ENCODE measurements around the gene SPOCK3.
"Not testable (repeated sequence)": the region's sequence is repeated elsewhere in the genome, so short reads cannot be mapped to it uniquely, and the experiment has no call there.

The SPOCK3 gene

DNA sequence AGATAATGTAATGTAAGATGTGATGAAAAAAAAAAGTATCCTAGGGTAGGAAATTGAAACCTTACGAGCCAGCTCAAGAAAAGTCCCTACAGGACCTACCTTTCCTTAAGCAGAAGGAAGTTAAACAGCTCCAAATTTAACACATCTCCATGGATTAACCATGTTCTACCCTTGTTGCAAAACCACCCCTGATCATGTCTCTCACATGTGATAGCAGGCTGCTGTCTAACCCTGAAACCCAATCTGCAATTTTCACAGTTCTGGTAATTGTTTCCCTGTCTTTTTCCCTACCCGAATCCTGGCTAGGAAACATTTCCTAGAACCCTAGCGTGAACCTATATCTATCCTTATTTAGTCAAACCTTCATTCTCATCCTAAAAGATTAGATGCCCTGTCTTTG is 198.9 kb downstream of the SPOCK3 start:
- DNase-seq (ENCODE audit: low spot score): no peak

DNA sequence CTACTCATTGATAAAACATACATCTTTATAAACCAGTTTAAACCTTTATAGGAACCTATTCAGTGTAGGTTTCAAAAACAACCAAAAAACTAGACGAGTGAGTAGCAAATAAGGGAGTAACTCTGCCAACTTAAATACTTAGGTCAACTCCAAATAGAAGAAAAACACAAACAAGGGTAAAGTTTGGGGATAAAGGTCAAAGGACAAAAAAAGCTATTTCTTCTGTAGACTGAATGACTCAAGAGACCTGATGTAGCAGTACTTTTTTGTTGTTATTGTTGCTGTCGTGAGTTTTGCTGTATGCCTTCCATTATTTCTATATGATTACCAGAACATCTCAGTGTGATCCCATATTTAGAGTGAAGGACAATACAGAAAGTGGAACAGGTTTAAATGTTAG is 199.3 kb downstream of the SPOCK3 start:
- no peak for DNase-seq (ENCODE audit: low spot score)

DNA sequence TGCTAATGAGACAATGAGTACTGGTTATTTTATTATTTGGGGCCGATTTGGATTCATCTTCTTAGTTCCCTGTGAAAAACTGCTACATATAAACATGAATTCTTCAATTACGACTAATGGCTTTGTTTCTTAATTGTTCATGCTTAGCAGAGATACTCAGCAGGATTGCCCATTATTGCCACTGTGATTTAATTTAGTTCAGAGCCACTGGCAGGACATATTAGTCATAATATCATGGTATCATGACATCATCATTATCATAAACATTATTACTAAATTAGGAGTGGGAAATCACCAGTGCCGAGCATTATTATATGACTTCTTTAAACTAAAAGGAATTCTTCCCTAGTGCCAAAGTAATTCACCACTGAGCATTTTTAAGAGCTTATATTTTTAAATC is 201.4 kb downstream of the SPOCK3 start:
- no peak for DNase-seq (ENCODE audit: low spot score)

DNA sequence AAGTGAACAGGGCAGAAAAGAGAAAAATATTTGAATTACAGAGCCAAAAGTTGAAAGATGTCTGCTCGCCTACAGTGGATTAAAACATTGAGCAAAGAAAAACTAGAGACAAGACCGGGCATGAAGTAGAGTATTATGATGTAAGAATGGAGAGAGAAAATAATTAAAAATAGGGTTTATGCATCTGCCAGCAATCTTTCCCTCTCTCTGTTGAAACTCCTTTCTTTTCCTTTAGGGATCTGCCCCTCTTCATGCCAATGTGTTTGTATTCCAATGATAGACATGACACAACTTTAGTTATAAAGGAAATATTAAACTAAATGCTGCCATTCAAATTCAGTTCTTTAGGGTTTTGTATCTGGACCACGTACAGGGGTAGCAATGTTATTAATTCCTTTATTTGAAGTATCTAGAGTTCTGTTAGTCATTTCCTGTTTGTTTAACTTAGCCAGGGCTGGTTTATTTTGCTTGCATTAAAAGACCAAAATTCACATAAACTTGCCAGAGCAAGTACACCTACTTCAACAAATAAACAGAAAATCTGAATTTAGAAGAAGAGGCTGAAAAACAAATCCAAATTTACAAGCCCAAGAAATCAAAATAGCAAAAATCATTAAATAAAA is 202.6 kb downstream of the SPOCK3 start:
- DNase-seq (ENCODE audit: low spot score): no peak

DNA sequence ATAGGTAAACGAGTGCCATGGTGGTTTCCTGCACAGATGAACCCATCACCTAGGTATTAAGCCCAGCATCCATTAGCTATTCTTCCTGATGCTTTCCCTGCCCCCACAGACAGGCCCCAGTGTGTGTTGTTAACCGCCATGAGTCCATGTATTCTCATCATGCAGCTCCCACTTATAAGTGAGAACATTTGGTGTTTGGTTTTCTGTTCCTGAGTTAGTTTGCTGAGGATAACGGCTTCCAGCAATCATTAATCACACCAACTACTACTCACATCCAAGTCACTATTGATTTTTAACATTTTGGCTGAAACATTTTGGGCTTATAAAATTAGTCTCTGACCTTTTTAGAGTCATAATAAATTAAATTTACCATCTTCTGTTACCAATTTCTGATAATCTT is 205.3 kb downstream of the SPOCK3 start:
- no peak for DNase-seq (ENCODE audit: low spot score)

DNA sequence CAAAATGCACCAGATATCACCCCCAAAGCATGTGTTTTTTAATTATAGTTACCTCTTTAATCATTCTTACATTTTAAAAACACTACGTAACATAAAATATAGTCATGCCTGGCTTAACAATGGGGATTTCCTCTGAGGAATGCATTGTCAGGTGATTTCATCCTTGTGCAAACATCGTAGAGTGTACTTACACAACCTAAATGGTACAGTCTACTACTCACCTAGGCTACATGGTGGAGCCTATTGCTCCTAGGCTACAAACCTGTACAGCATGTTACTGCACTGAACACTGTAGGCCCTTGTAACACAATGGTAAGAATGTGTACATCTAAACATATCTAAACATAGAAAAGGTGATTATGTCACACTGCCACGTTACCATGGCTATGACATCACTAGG is 208.6 kb downstream of the SPOCK3 start:
- DNase-seq (ENCODE audit: low spot score): no peak

DNA sequence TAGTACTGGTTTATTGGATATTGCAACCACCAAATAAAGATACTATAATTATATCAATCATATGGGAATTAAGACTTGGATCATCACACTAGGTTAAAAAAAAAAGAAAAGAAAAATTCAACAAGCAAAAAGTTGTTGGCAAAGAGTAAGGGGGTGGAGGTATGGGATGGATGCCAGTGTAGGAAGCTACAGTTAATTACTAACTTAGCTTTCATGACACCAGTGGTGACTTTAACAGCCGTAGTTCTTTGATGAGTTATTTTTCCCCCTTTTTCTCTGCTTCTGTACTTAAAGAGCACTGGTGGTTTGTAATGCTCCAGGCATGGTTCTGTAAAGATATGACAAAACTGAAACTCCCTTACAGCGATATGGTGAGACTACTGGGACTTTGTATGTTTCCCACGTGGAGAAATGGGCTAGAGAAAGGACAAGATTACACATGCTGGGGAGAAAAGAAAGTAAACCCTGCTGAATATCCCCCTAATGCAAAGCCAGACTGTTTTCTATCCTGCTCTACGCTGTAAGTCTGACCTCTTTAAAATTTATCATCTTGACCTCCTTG is 210.8 kb downstream of the SPOCK3 start:
- DNase-seq (ENCODE audit: low spot score): no peak

DNA sequence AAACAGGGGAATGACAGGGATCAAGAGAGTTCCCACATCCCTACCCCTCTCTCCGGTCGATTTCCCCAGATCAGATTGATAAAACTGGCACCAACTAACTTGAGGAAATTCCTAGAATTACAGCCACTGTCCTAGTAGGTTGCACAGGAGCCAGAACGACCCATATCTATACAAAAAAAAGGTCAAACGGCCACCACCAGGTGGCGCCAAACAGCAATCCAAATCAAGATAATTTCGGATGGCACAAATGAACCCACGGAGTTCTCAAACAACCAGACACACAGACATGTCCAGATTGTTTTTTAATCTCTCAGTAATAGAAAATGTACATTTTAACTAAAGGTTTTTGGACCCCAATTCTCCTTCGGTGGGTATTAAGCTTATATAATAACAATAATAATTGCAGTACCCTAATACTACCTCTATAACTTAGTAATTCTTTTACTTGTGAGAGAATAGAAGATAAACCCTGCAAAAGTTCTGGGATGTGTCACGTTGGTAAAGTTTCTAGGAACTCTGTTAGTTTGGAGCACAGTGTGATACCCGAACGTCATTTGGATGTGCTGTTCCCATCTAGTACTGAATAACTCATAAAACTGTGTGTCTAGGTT is 212.6 kb downstream of the SPOCK3 start:
- DNase-seq (ENCODE audit: low spot score): peak; percentile 51

DNA sequence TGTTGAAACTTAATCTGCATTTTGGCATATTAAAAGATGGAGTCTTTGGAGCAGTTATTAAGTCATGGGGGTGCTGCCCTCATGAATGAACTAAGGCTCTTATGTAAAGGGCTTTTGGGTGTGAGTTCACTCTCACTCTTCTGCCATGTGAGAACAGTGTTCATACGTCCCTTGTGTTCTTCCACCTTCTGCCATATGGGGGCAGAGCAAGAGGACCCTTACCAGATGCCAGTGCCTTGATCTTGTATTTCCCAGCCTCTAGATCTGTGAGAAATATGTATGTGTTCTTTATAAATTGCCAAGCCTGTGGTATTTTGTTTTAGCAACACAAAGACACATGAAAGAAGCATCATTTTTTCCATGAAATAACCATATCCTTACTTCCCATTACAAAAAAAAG is 213.9 kb downstream of the SPOCK3 start:
- peak; percentile 28 for DNase-seq (ENCODE audit: low spot score)

DNA sequence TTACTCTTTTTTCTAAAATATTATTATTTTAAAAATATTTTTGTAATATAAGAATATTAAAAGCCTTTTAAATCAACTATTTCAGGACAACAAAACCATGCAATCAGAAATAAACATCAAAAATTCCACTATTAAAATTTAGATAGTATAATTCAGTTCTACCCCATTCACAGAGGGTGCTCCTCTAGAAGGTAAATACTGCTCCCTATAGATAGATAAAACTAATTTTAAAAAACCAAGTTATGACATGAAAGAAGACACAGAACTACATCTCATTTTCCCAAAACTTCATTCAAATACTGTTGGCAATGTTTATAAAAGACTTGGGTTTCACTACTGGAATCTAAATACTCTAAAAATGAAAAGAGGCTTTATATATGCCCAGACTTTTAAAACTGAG is 219.3 kb downstream of the SPOCK3 start:
- no peak for DNase-seq (ENCODE audit: low spot score)

DNA sequence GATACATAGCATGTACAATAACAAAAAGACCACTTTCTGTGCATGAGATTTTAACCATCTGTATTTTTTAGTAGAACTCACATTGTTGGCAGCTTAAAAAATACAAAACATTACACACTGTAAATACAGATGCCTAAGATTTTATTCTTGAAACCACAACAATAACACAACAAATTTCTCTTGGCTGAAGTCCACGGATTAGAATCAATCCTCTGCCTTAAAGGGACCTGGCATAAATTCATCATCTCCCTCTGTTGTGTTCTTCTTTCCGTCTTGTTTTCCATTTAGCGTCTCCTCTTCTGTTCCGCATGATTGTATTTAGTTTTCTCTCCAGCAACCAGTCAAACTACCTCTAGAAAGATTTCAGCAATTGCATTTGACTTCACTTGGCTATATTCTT is 231.0 kb downstream of the SPOCK3 start:
- DNase-seq (ENCODE audit: low spot score): no peak

DNA sequence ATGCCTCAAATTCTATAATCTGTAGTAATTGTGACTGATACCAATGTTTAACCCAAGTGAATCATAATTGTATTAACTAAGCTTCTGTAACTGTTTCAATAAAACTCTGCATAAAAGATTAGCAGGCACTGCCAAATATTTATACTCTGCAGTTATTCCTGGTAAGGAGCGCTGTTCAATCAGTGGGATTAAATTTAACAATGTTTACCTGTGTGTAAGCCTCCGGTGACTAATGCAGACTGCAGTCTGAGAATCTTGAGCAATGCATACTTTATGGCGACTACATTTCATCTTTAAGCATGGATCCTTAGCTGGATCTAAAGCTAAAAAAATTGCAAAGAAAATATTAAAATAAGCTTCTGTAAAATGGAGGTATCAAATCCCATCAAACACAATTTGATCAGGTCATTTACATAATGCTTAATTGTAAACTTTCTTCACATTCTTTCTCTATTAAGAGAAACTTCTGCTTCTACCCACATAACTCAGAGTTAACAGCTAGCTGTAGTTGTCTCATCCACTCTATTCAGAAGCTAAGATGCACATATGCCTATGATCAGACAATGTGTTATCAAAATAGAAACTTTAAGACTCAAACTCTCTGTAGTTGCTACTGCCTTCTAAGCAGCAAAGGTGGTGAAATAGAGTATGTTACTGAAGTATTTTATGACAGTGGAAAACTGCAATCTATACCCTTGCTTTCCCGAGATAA is 234.0 kb downstream of the SPOCK3 start:
- no peak for DNase-seq (ENCODE audit: low spot score)

DNA sequence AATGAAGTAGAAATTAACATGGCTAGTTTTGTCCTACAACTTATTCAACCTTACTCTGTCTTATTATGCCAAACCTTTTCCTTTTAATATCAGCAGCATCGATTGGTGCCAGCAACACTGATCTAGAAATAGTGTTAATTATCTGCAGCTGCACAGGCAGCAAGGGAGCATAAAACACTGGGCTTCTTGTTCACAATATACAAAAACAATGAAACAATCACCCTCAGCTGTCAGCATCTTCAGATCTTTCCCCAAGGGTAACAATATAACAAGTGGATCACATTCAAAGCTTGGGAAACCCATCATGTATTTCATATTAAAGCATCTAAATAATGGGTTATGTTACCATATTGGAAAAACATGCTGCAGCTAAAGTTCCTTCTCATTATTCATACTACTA is 238.1 kb downstream of the SPOCK3 start:
- DNase-seq (ENCODE audit: low spot score): no peak

DNA sequence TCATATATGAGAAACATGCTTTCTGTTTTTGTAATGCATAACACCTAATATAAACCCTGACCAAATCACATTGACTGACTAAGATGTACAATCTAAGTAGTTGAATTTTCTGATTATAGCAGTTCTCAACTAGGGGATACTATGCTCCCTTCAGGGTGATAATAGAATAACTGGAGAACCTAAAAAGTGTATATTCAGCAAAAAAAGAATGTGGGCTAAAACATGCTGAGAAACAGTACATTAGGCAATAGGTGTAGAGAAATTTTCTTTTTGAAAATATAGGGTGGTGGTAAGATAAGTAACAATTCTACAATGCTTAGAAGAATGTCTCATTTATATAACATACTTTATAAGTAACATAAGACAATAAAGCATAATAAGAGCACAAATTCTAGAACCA is 239.6 kb downstream of the SPOCK3 start:
- DNase-seq (ENCODE audit: low spot score): no peak

DNA sequence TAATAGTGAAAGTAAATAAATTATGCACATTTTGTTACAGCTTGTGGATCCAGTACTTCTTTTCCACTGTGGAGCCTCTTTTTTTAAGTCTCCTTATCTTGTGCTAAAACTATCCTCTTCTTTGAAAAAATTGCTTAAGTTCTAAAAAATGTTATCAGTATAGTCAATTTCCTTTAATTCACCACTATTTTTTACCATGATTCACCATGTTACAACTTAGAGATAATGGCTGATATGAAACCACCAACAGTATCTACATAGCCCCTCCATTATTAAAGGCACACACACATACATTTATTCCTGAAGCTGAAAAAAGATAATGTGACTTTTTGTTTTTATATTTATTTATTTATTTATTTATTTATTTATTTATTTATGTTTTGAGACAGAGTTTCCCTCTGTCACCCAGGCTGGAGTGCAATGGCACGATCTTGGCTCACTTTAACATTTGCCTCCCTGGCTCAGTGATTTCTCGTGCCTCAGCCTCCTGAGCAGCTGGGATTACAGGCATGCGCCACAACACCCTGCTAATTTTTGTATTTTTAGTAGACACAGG is 243.2 kb downstream of the SPOCK3 start:
- no peak for DNase-seq (ENCODE audit: low spot score)

DNA sequence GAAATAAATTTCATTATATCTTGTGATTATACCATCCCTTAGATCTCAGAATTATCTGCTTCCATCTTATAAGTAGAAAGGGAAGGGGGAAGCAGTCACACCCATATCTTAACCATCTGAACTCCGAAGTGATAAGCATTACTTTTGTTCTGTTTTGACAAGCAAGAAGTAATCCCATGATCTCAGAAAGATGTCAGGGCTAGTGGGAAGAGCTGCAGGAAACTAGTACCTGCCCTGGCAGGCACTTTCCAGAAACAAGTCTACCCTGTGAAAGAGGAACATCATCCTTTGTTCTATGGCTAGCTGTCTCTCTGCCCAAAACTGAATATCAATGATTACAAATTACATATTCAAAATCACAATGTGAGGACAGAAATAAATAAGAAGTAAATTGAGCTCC is 244.4 kb downstream of the SPOCK3 start:
- DNase-seq (ENCODE audit: low spot score): no peak

DNA sequence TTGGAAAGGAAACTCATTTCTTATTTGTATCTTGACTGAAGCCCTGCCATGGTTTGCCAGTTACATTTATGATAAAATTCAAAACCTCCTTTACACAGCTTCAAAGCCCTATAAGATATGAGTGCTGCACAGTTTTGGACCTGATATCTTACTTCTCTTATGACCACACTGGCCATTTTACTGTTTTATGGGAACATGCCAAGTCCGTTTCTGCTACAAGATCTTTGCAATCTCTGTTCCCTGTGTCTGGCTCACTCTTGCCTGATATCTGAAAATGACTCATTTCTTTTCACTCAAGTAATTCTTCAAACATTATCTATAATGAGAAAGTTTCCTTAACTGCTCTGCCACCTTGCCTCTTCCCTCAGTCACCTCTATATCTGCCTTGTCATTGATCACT is 247.3 kb downstream of the SPOCK3 start:
- DNase-seq (ENCODE audit: low spot score): no peak

DNA sequence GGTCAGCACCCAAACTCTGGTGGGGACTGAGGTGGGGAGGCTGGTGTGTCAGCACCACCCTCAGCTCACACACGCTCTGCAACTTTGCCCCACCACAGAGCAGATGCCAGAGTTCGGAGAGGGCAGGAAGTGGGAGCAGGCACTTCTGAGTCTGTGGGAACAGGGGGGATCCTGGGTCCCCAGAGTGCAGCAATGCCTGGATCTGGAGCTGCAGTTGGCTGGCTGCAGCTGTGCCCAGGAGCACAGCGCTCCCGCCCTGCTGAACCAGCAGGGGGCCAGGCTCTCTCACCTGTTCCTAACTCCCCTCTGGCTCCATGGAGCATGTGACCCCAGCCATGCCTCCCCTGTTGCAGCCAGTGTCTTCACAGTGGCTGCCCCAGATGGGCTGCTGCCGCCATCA is 252.4 kb downstream of the SPOCK3 start:
- no peak for DNase-seq (ENCODE audit: low spot score)

DNA sequence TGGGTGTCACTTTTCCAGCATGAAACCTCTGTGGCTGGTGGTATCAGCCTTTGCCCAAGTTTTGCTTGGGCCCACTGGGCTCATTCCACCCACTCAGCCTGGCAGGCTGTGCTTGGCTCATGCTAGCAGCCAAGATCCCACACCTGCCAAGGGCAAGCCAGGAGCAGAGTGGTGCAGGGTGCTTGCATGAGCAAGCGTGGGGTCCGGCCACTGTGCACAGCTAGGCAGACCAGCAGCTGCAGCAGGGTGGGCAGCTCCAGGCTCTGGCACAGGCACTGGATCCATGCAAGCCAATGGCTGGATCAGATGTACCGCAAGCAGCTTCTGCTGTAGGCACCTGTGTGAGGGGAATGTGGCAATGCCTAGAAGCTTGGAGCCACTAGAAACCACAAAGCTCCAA is 253.9 kb downstream of the SPOCK3 start:
- DNase-seq (ENCODE audit: low spot score): no peak

DNA sequence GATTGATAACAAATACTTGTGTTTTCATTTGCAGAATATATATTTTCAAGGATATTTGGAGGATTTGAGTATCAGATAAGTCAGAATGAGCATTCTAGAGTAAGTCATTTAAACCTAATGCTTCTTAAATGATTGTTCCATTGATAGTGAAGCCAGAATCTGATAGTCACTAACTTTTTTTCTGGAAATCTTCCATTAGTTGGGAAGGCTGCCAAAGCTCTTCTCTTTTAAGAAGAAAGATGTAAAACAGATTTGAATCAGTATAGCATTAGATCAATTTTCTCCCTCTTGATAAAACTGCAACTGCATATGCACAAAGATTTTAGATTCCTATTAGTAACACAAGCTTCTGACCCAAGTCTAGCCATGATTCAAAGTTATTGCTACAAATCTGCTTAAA is 256.7 kb downstream of the SPOCK3 start:
- DNase-seq (ENCODE audit: low spot score): no peak

DNA sequence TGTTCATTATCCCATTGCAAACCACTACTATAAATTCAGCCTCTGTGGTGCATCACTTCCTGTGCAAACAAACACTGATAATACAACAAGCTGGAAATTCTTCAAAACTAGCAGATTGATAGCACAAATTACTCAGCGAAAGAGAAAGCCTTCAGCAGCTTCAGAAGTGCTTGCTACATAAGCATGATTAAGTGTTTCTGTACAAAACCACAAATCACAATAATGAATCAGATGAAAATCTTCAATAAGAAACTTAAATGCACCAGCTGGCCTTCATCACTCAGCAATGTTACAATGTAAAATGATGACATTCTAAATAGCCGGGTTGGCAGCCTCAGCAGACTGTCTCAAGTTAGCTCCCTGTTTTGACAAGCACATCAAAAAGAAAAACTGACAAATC is 262.2 kb downstream of the SPOCK3 start:
- DNase-seq (ENCODE audit: low spot score): no peak

DNA sequence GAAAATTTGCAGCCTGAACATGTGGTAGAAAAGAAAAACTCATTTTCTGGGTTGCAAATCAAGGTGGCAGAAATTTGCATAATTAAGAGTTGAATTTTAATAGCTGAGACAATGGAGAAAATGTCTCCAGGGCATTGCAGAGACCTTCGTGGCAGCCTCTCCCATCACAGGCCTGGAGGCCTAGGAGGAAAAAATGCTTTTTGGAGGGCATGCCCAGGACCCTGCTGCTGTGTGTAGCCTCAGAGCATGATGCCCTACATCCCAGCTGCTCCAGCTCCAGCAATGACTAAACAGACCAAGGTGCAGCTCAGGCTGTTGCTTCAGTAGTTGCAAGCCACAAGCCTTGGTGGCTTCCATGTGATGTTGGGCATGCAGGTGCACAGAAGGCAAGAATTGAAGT is 266.1 kb downstream of the SPOCK3 start:
- not testable (repeated sequence) for DNase-seq (ENCODE audit: low spot score)

DNA sequence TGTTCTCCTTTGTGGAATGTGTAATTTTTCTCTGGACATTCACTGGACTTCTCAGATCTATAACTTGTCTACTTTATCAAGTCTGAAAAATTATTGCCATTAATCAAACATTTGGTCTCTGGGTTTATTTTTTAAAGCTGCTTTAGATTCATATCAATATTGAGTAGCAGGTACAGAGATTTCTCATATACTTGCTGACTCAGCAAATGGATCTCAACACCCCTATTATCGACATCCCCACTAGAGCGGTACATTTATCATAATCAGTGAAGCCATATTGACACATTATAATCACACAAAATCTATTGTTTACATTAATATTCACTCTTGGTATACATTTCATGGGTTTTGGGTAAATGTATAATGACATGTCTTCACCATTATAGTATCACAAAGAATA is 268.7 kb downstream of the SPOCK3 start:
- no peak for DNase-seq (ENCODE audit: low spot score)
